ENCODE results near the gene TCIRG1.

TCIRG1 gene

GRCh38 chr11:68052137-68052873 is 13.5 kb downstream of the TCIRG1 start:
- DNase-seq, result no peak

- DNase-seq, result no peak
These were observed 14.3 kb downstream of the TCIRG1 start for GRCh38 chr11:68053117-68053516.

- DNase-seq, result no peak
These were observed 15.4 kb downstream of the TCIRG1 start for GRCh38 chr11:68053981-68054812.

- DNase-seq, result no peak
These were observed 17.8 kb downstream of the TCIRG1 start for GRCh38 chr11:68056317-68057285.

GRCh38 chr11:68057807-68058206 is 19.0 kb downstream of the TCIRG1 start:
- DNase-seq, result no peak

GRCh38 chr11:68061508-68061907 is 22.7 kb downstream of the TCIRG1 start:
- DNase-seq, result no peak

GRCh38 chr11:68064926-68065325 is 26.1 kb downstream of the TCIRG1 start:
- no peak for DNase-seq

GRCh38 chr11:68065841-68066240 is 27.0 kb downstream of the TCIRG1 start:
- DNase-seq, result no peak

- no peak for DNase-seq
These were observed 27.9 kb downstream of the TCIRG1 start for GRCh38 chr11:68066742-68067141.

GRCh38 chr11:68067991-68068390 is 29.2 kb downstream of the TCIRG1 start:
- no peak for DNase-seq

- no peak for DNase-seq
These were observed 32.6 kb downstream of the TCIRG1 start for GRCh38 chr11:68071281-68072048.

- DNase-seq, result no peak
These were observed 35.9 kb downstream of the TCIRG1 start for GRCh38 chr11:68074584-68075352.

GRCh38 chr11:68076371-68077042 is 37.7 kb downstream of the TCIRG1 start:
- no peak for DNase-seq

GRCh38 chr11:68077617-68078582 is 39.1 kb downstream of the TCIRG1 start:
- no peak for DNase-seq

GRCh38 chr11:68080860-68081259 is 42.0 kb downstream of the TCIRG1 start:
- DNase-seq, result no peak

- no peak for DNase-seq
These were observed 42.9 kb downstream of the TCIRG1 start for GRCh38 chr11:68081691-68082090.

GRCh38 chr11:68082481-68082880 is 43.7 kb downstream of the TCIRG1 start:
- DNase-seq, result no peak

GRCh38 chr11:68083517-68083916 is 44.7 kb downstream of the TCIRG1 start:
- DNase-seq, result no peak

GRCh38 chr11:68089679-68090078 is 50.9 kb downstream of the TCIRG1 start:
- no peak for DNase-seq

GRCh38 chr11:68090287-68090686 is 51.5 kb downstream of the TCIRG1 start:
- no peak for DNase-seq
